NCI-H524 (cell line): ENCODE measurements around the gene GULP1.
"Not testable (repeated sequence)": the region's sequence is repeated elsewhere in the genome, so short reads cannot be mapped to it uniquely, and the experiment has no call there.

Experiments
- DNase-seq, 2 experiments: peaks; one replicate each; lab custom pipeline; 2025; lab: John Stamatoyannopoulos, UW

GULP1 gene

DNA sequence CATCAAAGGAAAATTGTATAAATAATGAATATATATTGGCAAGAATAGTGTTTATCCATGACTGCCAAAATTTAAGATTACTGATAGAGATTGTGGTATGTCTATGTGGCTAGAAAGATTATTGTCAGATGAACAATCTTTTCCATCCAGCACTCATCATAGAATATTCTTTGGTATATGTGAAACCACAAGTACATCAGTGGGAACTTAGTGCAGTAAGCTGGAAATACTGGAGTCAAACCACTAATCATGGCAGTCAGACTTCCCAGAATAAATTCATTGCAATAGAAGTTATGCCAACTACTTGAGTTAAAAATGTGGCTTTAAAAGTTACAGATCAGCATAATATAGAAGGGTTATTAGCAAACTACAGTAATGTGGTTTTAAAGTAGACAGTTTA is 310.3 kb downstream of the GULP1 start:
- DNase-seq, result no peak

DNA sequence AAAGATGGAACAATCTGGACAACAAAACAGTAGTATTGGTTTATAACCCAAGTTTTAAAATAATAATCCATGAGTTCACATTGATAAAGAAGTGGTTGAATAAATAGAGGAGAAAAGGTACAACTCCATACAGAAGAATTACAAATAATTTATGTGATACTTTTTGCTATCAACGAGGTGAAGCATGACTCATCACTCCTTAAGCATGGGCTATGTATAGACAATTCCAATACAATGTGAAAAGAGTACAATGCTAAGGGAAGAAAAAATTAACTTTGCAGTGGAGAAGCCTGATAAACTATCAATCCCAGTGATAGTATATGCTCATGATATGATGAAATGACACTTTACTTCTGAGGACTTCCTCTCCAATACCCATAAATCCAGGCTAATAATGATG is 312.9 kb downstream of the GULP1 start:
- DNase-seq, result no peak

DNA sequence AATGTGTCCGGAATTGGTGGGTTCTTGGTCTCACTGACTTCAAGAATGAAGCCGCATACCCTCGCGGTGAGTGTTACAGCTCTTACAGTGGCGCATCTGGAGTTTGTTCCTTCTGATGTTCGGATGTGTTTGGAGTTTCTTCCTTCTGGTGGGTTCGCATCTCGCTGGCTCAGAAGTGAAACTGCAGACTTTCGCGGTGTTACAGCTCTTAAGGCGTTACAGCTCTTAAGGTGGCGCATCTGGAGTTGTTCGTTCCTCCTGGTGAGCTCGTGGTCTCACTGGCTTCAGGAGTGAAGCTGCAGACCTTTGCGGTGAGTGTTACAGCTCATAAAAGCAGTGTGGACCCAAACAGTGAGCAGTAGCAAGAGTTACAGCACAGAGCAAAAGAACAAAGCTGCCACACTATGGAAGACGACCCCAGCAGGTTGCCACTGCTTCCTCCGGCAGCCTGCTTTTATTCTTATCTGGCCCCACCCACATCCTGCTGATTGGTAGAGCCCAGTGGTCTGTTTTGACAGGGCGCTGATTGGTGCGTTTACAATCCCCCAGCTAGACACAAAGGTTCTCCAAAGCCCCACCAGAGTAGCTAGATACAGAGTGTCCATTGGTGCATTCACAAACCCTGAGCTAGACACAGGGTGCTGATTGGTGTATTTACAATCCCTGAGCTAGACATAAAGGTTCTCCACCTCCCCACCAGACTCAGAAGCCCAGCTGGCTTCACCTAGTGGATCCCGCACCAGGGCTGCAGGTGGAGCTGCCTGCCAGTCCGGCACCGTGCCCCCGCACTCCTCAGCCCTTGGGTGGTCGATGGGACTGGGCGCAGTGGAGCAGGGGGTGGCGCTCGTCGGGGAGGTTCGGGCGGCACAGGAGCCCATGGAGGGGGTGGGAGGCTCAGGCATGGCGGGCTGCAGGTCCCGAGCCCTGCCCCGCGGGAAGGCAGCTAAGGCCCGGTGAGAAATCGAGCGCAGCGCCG is 314.2 kb downstream of the GULP1 start:
- DNase-seq, result not testable (repeated sequence)

DNA sequence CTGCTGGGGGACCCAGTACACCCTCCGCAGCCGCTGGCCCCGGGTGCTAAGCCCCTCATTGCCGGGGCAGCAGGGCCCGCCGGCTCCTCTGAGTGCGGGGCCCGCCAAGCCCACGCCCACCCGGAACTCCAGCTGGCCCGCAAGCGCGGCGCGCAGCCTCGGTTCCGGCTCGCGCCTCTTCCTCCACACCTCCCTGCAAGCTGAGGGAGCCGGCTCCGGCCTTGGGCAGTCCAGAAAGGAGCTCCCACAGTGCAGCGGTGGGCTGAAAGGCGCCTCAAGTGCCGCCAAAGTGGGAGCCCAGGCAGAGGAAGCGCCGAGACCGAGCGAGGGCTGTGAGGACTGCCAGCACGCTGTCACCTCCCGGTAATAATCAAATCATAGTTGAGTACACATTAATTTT is 314.9 kb downstream of the GULP1 start:
- DNase-seq, result not testable (repeated sequence)

DNA sequence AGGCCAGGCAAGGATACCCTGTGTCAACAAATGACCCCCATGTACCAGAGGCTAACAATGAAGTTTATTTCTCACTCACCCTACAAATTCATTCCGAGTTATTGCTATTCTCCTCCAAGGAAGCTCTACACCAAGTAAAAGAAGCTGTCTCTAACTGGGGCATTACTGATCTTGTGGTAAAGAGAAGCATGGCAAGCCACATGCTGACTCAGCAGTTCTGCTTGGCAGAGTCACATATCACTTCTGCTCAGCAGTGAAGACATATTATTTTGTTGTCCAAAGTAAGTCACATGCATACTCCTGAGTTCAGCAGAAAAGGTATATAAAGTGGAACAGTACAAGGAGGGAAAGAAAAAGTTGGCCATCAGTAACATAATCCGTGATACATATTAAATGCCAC is 315.8 kb downstream of the GULP1 start:
- DNase-seq, result no peak

DNA sequence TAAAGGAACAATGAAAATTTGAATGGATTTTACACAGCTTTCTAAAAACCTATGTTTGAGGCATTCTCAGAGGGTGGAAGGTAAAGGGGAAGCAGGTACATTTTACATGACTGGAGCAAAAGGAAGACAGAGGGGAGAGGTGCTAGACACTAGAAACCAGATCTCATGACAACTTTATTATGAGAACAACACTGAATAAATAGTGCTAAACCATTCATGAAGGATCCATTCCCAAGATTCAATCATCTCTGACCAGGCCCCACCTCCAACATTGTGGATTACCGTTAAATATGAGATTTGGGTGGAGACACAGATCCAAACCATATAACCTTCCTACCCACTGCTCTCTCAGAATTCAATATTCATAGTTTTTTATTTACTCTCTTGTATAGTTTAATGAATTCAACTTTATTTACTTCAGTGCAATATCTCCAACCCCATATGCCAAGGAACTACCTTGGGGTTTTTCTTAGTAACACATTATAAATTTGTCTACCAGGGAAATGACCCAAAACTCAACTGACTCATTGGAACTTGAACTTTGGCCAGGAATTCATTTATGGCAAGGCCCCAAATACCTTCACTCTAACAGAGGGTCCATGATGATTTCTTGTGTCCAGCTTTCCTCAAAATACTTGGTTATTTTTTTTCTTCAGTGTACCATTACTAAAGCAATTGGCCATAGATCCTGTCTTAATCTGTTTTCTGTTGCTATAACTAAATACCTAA is 317.8 kb downstream of the GULP1 start:
- no peak for DNase-seq

DNA sequence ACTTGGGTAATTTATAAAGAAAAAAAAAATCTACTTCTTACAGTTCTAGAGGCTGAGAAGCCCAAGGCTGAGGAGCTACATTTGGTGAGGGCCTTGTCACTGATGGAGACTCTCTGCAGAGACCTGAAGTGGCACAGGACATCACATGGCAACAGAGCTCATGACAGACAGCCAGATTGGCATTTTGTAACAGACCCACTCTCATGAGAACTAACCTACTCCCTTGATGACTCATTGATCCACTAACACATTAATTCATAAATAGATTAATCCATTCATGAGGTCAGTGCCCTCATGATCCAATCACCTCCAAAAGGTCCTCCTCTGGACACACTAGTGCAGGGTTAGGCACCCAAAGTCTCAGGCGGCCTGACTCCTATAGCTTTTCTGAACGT is 318.4 kb downstream of the GULP1 start:
- DNase-seq, result no peak

DNA sequence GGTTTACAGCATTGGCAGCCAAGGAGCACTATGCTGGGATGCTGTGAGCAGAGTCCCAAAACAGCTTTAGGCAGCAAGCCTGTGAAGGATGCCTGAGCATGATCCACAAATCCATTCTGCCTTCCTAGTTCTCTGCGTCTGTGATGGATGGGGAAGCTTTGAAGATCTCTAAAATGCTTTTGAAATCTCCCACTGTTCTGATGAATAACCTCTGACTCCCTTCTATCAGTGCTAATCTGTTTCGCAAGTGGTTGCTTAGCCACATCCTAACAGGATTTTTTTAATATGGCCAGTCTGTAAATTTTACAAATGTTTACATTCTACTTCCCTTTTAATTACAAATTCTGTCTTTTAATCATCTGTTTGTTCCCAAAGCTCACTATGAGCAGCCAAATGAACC is 319.2 kb downstream of the GULP1 start:
- no peak for DNase-seq

DNA sequence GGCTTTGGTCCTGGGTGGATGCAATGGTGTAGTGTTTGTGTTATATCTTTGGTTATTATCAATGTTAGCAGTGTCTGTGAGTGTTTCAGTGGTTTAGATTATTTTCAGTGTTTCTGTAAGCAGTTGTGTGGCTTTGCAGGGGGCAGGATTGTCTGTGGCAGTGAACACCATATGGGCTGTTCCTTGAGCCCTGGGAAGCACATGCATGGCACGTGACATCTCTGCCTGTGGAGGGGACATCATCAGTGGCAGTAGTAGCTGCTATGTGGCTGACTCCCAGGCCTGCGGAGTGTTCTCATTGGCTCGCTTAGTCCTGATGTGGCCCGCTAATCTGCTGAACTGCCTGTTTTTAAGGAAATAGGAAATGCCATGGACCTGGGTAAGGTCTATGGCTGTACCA is 327.5 kb downstream of the GULP1 start:
- peak in 1 of 2 experiments; percentile 22 for DNase-seq

DNA sequence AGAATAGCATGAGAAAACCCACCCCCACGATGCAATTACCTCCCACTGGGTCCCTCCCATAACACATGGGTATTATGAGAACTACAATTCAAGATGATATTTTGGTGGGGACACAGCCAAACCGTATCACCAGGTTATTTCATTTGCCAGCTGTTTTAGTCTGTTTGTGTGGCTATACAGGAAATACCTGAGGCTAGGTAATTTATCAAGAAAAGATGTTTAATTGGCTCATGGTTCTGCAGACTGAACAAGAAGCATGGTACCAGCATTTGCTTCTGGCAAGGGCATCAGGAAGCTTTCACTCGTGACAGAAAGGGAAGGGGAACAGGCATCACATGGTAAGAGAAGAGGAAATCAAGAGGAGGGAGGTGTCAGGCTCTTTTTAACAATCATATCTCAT is 329.2 kb downstream of the GULP1 start:
- DNase-seq, result no peak

DNA sequence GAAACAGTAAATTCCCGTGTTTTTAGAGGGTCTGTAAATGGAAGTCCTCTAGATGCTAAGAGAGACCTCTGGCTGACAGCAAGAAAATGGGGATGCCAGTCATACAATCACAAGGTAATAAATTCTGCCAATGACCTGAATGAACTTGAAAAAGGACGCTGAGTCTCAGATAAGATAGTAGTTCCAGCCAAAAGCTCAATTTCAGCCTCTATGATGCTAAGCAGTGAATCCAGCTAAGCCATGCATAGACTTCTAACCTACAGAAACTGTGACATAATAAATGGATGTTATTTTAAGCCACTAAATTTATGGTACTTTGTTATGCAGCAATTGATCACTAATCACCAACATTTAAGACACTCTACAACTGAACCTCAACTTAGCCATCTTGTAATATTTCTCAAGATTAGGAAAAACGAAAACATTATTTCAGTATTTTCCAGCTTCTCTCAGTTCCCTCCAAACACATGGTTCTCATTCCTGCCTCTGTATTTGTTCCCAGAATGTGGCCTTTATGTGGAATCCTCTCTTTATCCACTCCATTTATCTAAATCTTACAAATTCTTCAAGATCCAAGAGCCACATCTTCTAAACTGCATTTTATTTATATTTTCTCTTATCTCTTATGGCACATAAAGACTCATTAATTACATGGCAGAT is 331.1 kb downstream of the GULP1 start:
- no peak for DNase-seq

DNA sequence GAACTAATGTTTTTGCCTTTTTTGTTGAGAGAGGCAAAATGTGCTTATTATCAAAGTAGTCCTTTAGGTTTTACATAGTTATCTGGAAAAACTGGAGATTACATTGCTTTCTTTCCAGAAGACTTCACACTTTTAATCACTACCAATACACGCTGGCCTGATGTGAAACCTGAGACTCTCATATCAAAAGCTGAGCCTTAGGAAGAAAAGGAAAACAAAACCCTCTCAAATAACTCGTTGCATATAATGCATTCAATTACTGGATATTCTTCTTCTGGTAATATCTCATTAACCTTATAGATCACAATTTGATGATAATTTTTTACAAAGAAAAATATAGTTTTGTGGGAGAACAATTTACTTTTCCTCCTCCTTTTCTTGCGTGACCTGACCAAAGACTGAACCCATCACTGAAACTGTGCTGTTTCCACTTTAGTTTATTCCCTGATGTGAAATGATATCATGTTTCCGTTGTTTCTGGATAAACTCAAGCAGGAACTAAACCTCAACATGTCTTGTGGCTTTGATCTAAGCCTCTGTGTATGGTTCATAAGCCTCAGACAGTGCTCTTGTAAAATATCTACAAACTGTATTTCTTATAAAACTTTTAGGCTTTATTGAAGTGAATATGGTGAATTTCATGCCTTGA is 332.4 kb downstream of the GULP1 start:
- peak in 1 of 2 experiments; percentile 66 for DNase-seq

DNA sequence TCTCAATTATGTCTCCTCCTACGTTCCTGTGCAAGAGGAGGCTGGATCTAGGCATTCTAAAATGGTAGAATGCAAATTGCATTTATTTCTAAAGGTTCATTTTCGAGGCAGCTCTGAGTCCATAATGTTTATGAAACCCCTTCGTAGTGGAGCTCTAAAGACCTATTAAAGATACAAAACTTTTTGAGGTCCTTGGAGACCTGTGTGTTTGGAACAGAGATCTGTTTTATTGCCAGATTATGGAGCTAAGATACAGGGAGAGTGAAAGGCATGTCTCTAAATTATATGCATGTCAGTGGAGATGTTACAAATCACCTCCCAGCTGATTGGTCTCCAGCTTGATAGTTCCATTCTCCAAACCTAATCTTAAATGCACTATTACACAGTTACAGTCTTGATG is 335.8 kb downstream of the GULP1 start:
- DNase-seq, result no peak

DNA sequence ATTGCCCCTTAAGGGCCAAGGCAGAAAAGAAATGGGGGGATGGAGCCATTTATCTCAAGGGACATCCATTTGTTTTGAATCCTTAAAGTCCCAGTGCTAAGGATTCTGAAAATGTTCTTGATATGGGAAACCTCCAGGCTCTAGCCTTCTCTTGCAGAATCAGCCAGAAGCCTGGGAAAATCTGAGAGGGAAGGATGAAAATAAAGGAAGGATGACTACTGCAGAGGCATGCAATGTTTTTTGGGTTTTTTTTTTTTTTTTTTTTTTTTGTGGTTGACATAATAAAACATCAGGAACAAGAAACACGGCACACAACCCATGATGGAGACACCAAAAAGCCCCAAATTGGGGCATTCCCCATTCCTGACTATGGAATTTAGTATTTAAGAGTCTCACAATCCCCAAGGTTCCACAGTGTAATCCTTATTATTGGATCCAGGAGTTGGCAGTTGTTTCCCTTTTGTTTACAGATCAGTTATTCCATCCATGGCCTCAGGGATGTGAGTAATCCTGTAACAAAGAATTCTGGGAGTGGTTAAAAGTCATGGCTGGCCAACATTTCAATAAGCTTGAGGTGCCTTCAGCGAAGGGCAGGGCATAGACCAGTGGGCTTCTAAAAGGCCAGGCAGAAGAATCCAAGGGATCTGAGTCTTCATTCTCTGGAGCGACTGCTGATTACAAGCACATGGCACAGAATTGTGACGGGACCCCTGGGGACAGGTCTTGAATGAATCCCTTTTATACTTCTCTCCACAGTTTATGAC is 337.5 kb downstream of the GULP1 start:
- DNase-seq, result no peak

DNA sequence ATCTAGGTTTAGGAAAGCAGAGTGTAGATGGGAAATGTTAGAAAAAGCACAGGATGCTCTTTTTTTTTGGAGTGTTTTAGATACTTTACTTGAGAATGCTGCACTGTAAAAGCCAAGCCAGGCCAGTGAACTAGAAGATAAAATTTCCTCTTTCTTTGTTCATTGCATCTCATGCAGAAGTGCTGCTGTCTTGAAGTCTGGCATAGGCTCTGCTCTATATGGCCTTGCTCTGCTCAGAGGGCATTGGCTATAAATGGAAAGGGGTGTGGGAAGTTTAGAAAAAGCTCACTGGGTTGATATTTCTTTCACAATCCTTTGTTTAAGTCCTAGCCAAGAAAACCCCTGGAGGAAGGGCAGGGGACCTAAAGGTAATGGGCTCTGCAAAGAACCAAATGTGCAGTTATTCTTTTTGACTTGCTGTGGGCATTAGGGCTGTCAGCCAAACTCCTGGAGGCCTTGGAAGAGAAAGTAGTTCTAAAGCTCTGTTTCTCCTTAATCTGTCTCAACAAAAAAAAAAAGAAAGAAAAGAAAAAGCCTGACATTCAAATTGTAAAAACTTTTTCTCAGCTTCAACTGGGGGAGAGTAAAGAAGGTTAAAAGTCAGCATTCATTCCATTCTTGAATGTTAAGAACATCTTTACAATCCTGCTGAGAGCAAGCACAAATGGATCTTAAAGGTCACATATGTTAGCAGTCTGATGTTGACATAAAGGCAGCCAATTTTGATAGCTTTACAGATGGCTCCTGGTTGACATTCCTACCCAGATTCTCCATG is 338.3 kb downstream of the GULP1 start:
- DNase-seq, result no peak

DNA sequence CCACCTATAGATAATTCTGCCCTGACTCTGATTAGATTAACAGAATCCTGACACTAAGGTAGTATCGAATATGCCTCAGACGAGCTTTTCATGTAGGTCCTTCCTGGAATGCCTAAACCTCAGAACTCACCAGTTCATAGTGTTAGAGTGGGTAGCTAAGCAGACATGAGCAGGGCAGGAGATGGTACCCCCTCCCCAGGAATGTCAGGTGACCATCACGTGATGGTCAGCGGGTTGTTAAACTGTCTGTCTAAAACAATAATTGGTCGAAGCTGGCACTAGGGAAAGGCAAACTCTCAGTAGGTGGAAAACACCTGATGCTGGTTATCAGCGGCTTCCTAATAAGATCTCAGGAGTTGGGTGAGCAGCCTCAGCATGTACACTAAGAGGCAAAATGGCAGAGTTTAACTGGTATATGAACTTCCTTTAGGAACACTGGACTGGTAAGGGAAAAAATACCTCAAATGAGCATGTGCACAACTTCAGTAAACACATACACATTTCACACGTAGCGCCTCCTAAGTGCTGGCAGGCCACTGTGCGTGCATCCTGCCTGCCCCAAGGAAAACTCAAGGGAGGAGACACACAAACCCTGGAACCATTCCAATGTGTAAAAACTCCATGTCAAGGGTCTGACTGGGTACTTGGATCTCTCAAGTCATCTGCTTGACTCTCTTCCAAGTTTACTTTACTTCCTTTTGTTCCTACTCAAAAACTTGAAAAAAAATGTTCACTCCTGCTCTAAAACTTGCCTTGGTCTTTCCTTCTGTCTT is 339.5 kb downstream of the GULP1 start:
- DNase-seq, result no peak

DNA sequence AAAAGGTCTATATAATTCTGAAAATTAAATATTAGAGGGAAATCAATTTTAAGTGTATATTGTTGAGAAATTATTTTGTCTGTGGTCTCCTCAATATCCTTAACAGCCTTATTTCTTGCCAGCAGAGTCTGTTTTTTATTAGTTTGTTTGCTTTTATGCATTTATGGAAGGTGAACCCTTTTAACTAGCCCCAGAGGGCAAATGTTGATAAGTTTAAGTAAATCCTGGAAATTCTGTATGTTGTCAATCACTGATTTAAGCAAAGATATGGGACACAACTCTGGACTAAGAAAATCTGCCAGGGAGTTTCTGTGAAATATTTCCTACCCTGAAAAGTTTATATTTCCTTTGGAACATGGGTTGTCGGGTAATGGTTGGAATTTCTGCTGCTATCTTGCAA is 343.0 kb downstream of the GULP1 start:
- DNase-seq, result no peak
